ENCODE measurements around the gene ZNF322. TPM values are rescaled to one million over a fixed set of nuclear protein-coding genes. Genes with fewer than 3 reads are reported as not detected.
A peak's percentile ranks its signal among the peaks of the same experiment; 100 is the strongest.

The ZNF322 gene
- polyA plus RNA-seq, 1 of the 3 experiments (the other 2 are of a cell fraction): 4.0 TPM

DNA sequence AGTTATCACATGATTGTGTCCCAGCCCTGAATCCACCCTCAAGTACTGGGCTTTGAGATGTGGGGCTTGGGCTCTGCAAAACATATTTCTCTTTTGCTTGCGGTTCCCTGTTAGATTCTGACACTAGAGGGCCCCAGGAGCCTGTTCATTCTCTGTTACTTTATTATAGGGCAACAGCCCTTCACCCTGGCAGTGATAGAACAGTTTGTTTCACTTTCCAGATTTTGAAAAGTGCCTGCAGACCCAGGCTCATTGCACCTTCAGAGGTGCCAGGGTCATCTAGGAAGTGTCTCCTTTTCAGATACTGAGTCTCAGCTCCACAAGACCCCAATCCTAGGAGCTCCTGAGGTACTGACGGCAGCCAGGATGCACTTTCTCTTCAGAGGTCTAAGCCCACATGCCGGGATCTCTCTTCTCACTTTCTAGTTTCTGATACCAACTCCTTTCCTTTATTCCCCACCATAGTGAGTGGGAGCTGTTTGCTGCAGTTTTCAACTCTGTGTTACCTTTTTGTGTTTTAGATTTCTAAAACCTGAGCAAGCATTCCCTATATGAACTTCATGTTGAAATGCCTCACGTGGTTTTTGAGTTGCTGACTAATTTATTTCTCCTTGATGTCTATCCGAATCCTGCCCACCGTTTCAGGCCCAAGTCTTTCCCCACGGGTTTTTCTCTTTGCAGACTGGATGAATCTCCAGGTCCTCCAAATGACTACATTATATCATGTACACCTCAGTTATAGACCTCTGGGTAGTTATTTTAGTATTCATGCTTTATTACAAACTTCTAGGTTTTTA lies 51.9 kb downstream of the ZNF322 start:
- DNase-seq: peak; percentile 71
- Histone ChIP-seq H3K4me3 (ENCODE audit: low read depth in 2 of 2, low read length in 1 of 2) (peak overlapping the region in 1 of 2 experiments; percentile 17; a peak in 1 of 4 replicates), H3F3A (replicated peaks; ENCODE audit: insufficient read depth) (no peaks in the 10 kb centered on the region), H4K20me1 (ENCODE audit: insufficient read depth) (no peaks in the 10 kb centered on the region), H3K4me2 (peak overlapping the region; percentile 57; the same call in 1 of the 2 replicates), H3K9ac (no peak overlapping the region), H3K36me3 (replicated peaks in 1 of 2; ENCODE audit: control insufficient read depth in 1 of 2, insufficient read depth in 2 of 2, low read length in 1 of 2) (no peaks in the 10 kb centered on the region), H3K9me3 (no peaks in the 10 kb centered on the region), H3K4me1 (ENCODE audit: control insufficient read depth in 1 of 2, insufficient read depth in 2 of 2, low read depth in 1 of 2, low read length in 1 of 2) (no peaks in the 10 kb centered on the region; a peak in 1 of 4 replicates), H3K9me2 (no peaks in the 10 kb centered on the region), H2AFZ (ENCODE audit: low read depth) (peak overlapping the region; percentile 45; the same call in 1 of the 2 replicates), H3K27me3 (ENCODE audit: insufficient read depth) (no peaks in the 10 kb centered on the region; the same call in 1 of the 2 replicates), H3K79me2 (ENCODE audit: insufficient read depth) (no peaks in the 10 kb centered on the region), H3K27ac (ENCODE audit: low read depth in 2 of 2, low read length in 1 of 2) (no peak overlapping the region)
- peak; percentile 70 for TF ChIP-seq SMC3 (IDR thresholded peaks at IDR 0.05; ENCODE audit: low read depth, low read length)
- TF ChIP-seq EP300 (IDR thresholded peaks at IDR 0.05; ENCODE audit: borderline replicate concordance in 1 of 2, low read depth in 1 of 2, low read length in 1 of 2): no peak
- TF ChIP-seq ELF1 (IDR thresholded peaks at IDR 0.05): no peak
- TF ChIP-seq FOSL2 (IDR thresholded peaks at IDR 0.05; ENCODE audit: borderline replicate concordance, low read depth): no peak
- no peak for TF ChIP-seq POLR2AphosphoS5 (IDR thresholded peaks at IDR 0.05; ENCODE audit: low read depth, low read length)
- no peak for TF ChIP-seq TCF12 (IDR thresholded peaks at IDR 0.05)
- no peak for TF ChIP-seq RCOR1 (IDR thresholded peaks at IDR 0.05; ENCODE audit: low read length)
- no peak for TF ChIP-seq GATA2 (CRISPR knock-in tag; IDR thresholded peaks at IDR 0.05)
- TF ChIP-seq MAX (IDR thresholded peaks at IDR 0.05; ENCODE audit: low read depth): no peak
- TF ChIP-seq, protein P1, sequence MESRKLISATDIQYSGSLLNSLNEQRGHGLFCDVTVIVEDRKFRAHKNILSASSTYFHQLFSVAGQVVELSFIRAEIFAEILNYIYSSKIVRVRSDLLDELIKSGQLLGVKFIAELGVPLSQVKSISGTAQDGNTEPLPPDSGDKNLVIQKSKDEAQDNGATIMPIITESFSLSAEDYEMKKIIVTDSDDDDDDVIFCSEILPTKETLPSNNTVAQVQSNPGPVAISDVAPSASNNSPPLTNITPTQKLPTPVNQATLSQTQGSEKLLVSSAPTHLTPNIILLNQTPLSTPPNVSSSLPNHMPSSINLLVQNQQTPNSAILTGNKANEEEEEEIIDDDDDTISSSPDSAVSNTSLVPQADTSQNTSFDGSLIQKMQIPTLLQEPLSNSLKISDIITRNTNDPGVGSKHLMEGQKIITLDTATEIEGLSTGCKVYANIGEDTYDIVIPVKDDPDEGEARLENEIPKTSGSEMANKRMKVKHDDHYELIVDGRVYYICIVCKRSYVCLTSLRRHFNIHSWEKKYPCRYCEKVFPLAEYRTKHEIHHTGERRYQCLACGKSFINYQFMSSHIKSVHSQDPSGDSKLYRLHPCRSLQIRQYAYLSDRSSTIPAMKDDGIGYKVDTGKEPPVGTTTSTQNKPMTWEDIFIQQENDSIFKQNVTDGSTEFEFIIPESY (IDR thresholded peaks at IDR 0.05; ENCODE audit: borderline replicate concordance, low read depth): no peak
- peak; percentile 91 for TF ChIP-seq RAD21 (IDR thresholded peaks at IDR 0.05; ENCODE audit: low read length)
- no peak for TF ChIP-seq PBX3 (IDR thresholded peaks at IDR 0.05)
- TF ChIP-seq FOXJ3 (CRISPR knock-in tag; IDR thresholded peaks at IDR 0.05): no peak
- no peak for TF ChIP-seq MEF2A (IDR thresholded peaks at IDR 0.05; ENCODE audit: borderline replicate concordance, low read depth)
- TF ChIP-seq CTCF (IDR thresholded peaks at IDR 0.05): peak; percentile 82
- TF ChIP-seq SIN3A (IDR thresholded peaks at IDR 0.05; ENCODE audit: borderline replicate concordance, low read depth, low read length): no peak
- TF ChIP-seq MXI1 (IDR thresholded peaks at IDR 0.05; ENCODE audit: low read depth, low read length): no peak
- no peak for TF ChIP-seq IRF3 (IDR thresholded peaks at IDR 0.05; ENCODE audit: low read depth, low read length)
- ChIA-PET POLR2A (no interaction called here), CTCF (interaction anchor here (0.6 to 1.6 kb wide), 14 partner anchors 10 to 516 kb away, joined by 3 to 14 read pairs (median 3); no protein-coding TSS in a partner anchor)
- 48% methylated on average over 7 of the region's 7 CpGs for WGBS (ENCODE audit: low lambda C conversion rate)
